CD14-positive monocyte (primary cell): ENCODE results near the gene IRS2. TPM values are rescaled to one million over a fixed set of nuclear protein-coding genes. Genes with fewer than 3 reads are reported as not detected.

Source experiments
- DNase-seq, 3 donors: peaks; one replicate each; pipeline ENCODE4 v3.0.0-alpha.2; 2011 to 2022
- H2AFZ ChIP-seq: 2 replicates; pipeline ENCODE4 v1.6.0; 2012; ENCODE audit warnings: mild to moderate bottlenecking, low read depth, low read length, inconsistent platforms; ENCODE audit not compliant: insufficient read depth, poor library complexity, severe bottlenecking
- H3K27ac ChIP-seq, 2 donors: 1 replicate in 1 of 2; 2 replicates in 1 of 2; pipeline ENCODE4 v1.5.1; 2012 to 2013; ENCODE audit warnings: low read length in 2 of 2, control low read depth in 1 of 2, inconsistent platforms in 1 of 2, low read depth in 1 of 2, mild to moderate bottlenecking in 1 of 2
- H3K27me3 ChIP-seq, 2 donors: one replicate each; pipeline versions ENCODE4 v1.6.0 to v1.6.1; 2011 to 2013; ENCODE audit warnings: low read length in 2 of 2; ENCODE audit not compliant: control insufficient read depth in 2 of 2, insufficient read depth in 2 of 2
- H3K36me3 ChIP-seq, 2 donors: replicated peaks in 1 of 2; 1 replicate in 1 of 2; 2 replicates in 1 of 2; pipeline versions ENCODE4 v1.5.1 to v1.6.1; 2012 to 2013; ENCODE audit warnings: low read length in 2 of 2, control low read depth in 1 of 2, inconsistent platforms in 1 of 2, mild to moderate bottlenecking in 1 of 2; ENCODE audit not compliant: insufficient read depth in 2 of 2, control insufficient read depth in 1 of 2
- H3K4me1 ChIP-seq, 2 donors: 1 replicate in 1 of 2; 2 replicates in 1 of 2; pipeline versions ENCODE4 v1.5.1 to v1.6.1; 2012 to 2013; ENCODE audit warnings: low read length in 2 of 2, control low read depth in 1 of 2, inconsistent platforms in 1 of 2, mild to moderate bottlenecking in 1 of 2, moderate library complexity in 1 of 2; ENCODE audit not compliant: insufficient read depth in 2 of 2, control insufficient read depth in 1 of 2
- H3K4me2 ChIP-seq: replicated peaks from 2 replicates; pipeline ENCODE3; 2012; ENCODE audit warnings: low read length, moderate library complexity, mild to moderate bottlenecking; ENCODE audit not compliant: poor library complexity, severe bottlenecking; ENCODE audit errors: extremely low read depth
- H3K4me3 ChIP-seq, 3 experiments: fragments of 200-600 bp in 1 of 3; sonication (generic) in 1 of 3; replicated peaks in 1 of 3; 1 replicate in 2 of 3; 2 replicates in 1 of 3; pipeline ENCODE4 v1.5.1; 2011 to 2013; ENCODE audit warnings: low read length in 3 of 3, mild to moderate bottlenecking in 3 of 3, control low read depth in 2 of 3, low read depth in 2 of 3, inconsistent platforms in 1 of 3, moderate library complexity in 1 of 3
- H3K79me2 ChIP-seq: 2 replicates; pipeline ENCODE4 v1.6.0; 2012; ENCODE audit warnings: mild to moderate bottlenecking, control low read depth, inconsistent platforms, low read length, moderate library complexity; ENCODE audit not compliant: insufficient read depth
- H3K9ac ChIP-seq: 2 replicates; pipeline ENCODE4 v1.6.0; 2017; ENCODE audit warnings: low read length, mild to moderate bottlenecking; ENCODE audit not compliant: insufficient read depth, poor library complexity, severe bottlenecking
- H3K9me3 ChIP-seq, 2 donors: replicated peaks in 1 of 2; 1 replicate in 1 of 2; 2 replicates in 1 of 2; pipeline versions ENCODE4 v1.5.1 to v1.6.1; 2012 to 2013; ENCODE audit warnings: low read length in 2 of 2, control low read depth in 1 of 2; ENCODE audit not compliant: control insufficient read depth in 1 of 2, insufficient read depth in 1 of 2
- H4K20me1 ChIP-seq: 2 replicates; pipeline ENCODE4 v1.6.0; 2012; ENCODE audit warnings: mild to moderate bottlenecking, low read length, control low read depth, moderate library complexity; ENCODE audit not compliant: insufficient read depth
- H3K27ac Mint-ChIP-seq, 7 donors: one replicate each; pipeline ENCODE4 v1.8.0; 2020; ENCODE audit warnings: mild to moderate bottlenecking in 7 of 7, mixed read lengths in 7 of 7, moderate library complexity in 6 of 7, inconsistent platforms in 2 of 7
- H3K27me3 Mint-ChIP-seq, 3 donors: one replicate each; pipeline ENCODE4 v1.8.0; 2021 to 2022; ENCODE audit warnings: low read depth in 3 of 3, mild to moderate bottlenecking in 3 of 3, mixed read lengths in 3 of 3, moderate library complexity in 3 of 3, inconsistent platforms in 1 of 3
- H3K36me3 Mint-ChIP-seq, 2 donors: one replicate each; pipeline ENCODE4 v1.8.0; 2020; ENCODE audit warnings: mixed read lengths in 2 of 2, inconsistent platforms in 1 of 2, mild to moderate bottlenecking in 1 of 2
- H3K4me1 Mint-ChIP-seq: one replicate; pipeline ENCODE4 v1.8.0; 2020; ENCODE audit warnings: mild to moderate bottlenecking, mixed read lengths
- H3K4me3 Mint-ChIP-seq, 2 donors: one replicate each; pipeline ENCODE4 v1.8.0; 2020; ENCODE audit warnings: mild to moderate bottlenecking in 2 of 2, mixed read lengths in 2 of 2, moderate library complexity in 1 of 2
- H3K9me3 Mint-ChIP-seq, 7 donors: one replicate each; pipeline ENCODE4 v1.8.0; 2020 to 2022; ENCODE audit warnings: mixed read lengths in 7 of 7, mild to moderate bottlenecking in 6 of 7, moderate library complexity in 6 of 7, inconsistent platforms in 2 of 7
- WGBS: methylation state at CpG from one replicate; pipeline ENCODE4 v1.1.5; 2013; ENCODE audit warnings: missing lambda C conversion rate; ENCODE audit not compliant: insufficient coverage; 5-methylcytosine and 5-hydroxymethylcytosine counted together
- intact Hi-C, 2 donors: fragments of 100-400 bp; cut with micrococcal nuclease; formaldehyde crosslinking; loops; one replicate each; pipeline versions ENCODE4 v1.15.0 to v1.15.1; 2023
- polyA plus RNA-seq, 3 donors: library from polyadenylated mRNA; depleted of rRNA in 1 of 3; unstranded in 2 of 3; stranded (reverse) in 1 of 3; fragments of 300-500 nt in 2 of 3; fragments of >200 nt in 1 of 3; fragmentation: Illumina TruSeq in 2 of 3; gene quantifications; 1 replicate in 2 of 3; 2 replicates in 1 of 3; pipeline ENCODE4 v1.2.3, GENCODE V29; 2012 to 2021
- TF ChIP-seq, protein P1 (sequence below): fragments of 200-600 bp; IDR thresholded peaks from one replicate; pipeline ENCODE4 v1.8.0; 2022; ENCODE audit warnings: antibody characterized with exemption, mild to moderate bottlenecking

The IRS2 gene
- polyA plus RNA-seq, 3 donors: 2.4 to 27.1 (median 3.5) TPM

DNA sequence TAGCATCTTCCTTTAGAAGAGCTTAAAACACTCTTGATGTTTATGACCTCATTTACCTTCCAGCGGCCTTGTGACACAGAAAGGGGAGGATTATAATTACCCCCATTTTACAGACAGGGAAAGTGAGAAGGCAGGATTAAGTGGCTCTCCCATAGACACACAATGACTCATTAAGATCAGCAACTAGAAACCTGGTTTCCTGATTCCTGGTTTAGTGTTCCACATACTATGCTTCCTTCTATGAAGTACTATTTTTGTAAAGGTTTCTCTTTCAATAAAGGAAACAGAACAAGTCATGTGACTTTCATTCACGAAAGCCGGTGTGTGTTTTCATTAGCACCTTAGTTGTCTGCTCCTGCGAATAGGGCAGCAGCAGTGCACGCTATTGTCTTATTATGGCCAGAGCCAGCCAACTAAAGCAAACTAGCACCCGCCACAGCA, 8.3 kb downstream of the IRS2 start:
- peak in 2 of 3 donors; percentile 49 to 61 for DNase-seq
- peak overlapping the region; percentile 24 to 89 for H3K4me3 Mint-ChIP-seq
- H3K9me3 Mint-ChIP-seq: peaks cover 0 to 4% (median 0%) of the 10 kb centered on the region in 7 donors
- Histone ChIP-seq H3K27ac (peak overlapping the region in 1 of 2 donors; percentile 15), H3K27me3 (no peaks in the 10 kb centered on the region), H3K4me1 (peaks cover 47 to 67% of the 10 kb centered on the region in 2 donors), H3K9me3 (no peaks in the 10 kb centered on the region), H2AFZ (no peak overlapping the region), H3K4me3 (peak overlapping the region in 1 of 3 experiments; percentile 82), H3K4me2 (peak overlapping the region; percentile 86), H3K9ac (no peak overlapping the region), H3K79me2 (peaks cover 100% of the 10 kb centered on the region), H4K20me1 (peaks cover 100% of the 10 kb centered on the region), H3K36me3 (peaks cover 13 to 53% of the 10 kb centered on the region in 2 donors)
- 38% methylated on average over 4 of the region's 6 CpGs for WGBS
- H3K4me1 Mint-ChIP-seq: peaks cover 70% of the 10 kb centered on the region
- TF ChIP-seq, protein P1, sequence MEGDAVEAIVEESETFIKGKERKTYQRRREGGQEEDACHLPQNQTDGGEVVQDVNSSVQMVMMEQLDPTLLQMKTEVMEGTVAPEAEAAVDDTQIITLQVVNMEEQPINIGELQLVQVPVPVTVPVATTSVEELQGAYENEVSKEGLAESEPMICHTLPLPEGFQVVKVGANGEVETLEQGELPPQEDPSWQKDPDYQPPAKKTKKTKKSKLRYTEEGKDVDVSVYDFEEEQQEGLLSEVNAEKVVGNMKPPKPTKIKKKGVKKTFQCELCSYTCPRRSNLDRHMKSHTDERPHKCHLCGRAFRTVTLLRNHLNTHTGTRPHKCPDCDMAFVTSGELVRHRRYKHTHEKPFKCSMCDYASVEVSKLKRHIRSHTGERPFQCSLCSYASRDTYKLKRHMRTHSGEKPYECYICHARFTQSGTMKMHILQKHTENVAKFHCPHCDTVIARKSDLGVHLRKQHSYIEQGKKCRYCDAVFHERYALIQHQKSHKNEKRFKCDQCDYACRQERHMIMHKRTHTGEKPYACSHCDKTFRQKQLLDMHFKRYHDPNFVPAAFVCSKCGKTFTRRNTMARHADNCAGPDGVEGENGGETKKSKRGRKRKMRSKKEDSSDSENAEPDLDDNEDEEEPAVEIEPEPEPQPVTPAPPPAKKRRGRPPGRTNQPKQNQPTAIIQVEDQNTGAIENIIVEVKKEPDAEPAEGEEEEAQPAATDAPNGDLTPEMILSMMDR: no peak
- no peaks in the 10 kb centered on the region for H3K27me3 Mint-ChIP-seq
- intact Hi-C loops: loop anchor here in 1 of 2 donors (10.0 kb wide), 1 partner anchor 357 kb away; no protein-coding TSS in a partner anchor
- peaks cover 42 to 60% of the 10 kb centered on the region in 2 donors for H3K36me3 Mint-ChIP-seq
- peak overlapping the region in 3 of 7 donors; percentile 37 to 61 (median 50) for H3K27ac Mint-ChIP-seq

DNA sequence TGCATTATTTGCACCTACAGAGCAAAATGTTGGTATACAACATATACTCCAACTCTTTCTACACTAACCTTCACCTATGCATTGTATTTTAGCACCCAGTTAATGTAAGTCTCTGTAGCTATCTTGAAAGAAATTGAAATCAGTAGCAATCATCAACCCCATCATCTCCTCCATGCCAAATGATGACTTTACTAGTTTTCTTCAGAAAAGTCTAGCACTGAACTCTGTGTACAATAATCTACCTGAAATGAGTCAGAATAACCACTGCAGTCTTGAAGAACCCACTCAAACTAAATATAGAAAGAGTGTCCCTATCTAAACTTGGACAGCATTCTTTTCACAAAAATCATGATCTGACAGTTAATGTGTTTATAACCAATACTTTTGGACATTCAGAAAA, 9.8 kb downstream of the IRS2 start:
- Histone ChIP-seq H2AFZ (no peak overlapping the region), H3K4me3 (peak overlapping the region in 1 of 3 experiments; percentile 9), H3K27ac (no peak overlapping the region), H3K9me3 (no peaks in the 10 kb centered on the region), H3K4me2 (peak overlapping the region; percentile 11), H3K27me3 (no peaks in the 10 kb centered on the region), H3K36me3 (peaks cover 18 to 50% of the 10 kb centered on the region in 2 donors), H3K4me1 (peaks cover 38 to 53% of the 10 kb centered on the region in 2 donors), H3K79me2 (peaks cover 100% of the 10 kb centered on the region), H3K9ac (no peak overlapping the region), H4K20me1 (peaks cover 100% of the 10 kb centered on the region)
- intact Hi-C loops: loop anchor here in 1 of 2 donors (10.0 kb wide), 1 partner anchor 358 kb away; no protein-coding TSS in a partner anchor
- peaks cover 47 to 62% of the 10 kb centered on the region in 2 donors for H3K36me3 Mint-ChIP-seq
- no peak for DNase-seq
- no peaks in the 10 kb centered on the region for H3K27me3 Mint-ChIP-seq
- peaks cover 0 to 1% (median 0%) of the 10 kb centered on the region in 7 donors for H3K9me3 Mint-ChIP-seq
- TF ChIP-seq, protein P1: no peak
- no peak overlapping the region for H3K4me3 Mint-ChIP-seq
- peaks cover 68% of the 10 kb centered on the region for H3K4me1 Mint-ChIP-seq
- H3K27ac Mint-ChIP-seq: no peak overlapping the region
